GM21390 (cell line): Measurements from ENCODE around the gene SERPINE1.
"Not testable (repeated sequence)": the region's sequence is repeated elsewhere in the genome, so short reads cannot be mapped to it uniquely, and the experiment has no call there.

Source experiments
- ATAC-seq: cut with Tn5 transposase; IDR thresholded peaks from one replicate; pipeline ENCODE4 v1.9.1; 2021; ENCODE audit not compliant: unreplicated experiment

SERPINE1 gene

GRCh38 chr7:101100858-101101847 lies 25.8 kb upstream of the SERPINE1 start:
- no peak for ATAC-seq

GRCh38 chr7:101102026-101102425 lies 24.9 kb upstream of the SERPINE1 start:
- no peak for ATAC-seq

- ATAC-seq = not testable (repeated sequence)
Observed at GRCh38 chr7:101103701-101104100, 23.2 kb upstream of the SERPINE1 start.

GRCh38 chr7:101104193-101104713 lies 22.7 kb upstream of the SERPINE1 start:
- ATAC-seq = no peak

GRCh38 chr7:101104799-101105198 lies 22.1 kb upstream of the SERPINE1 start:
- no peak for ATAC-seq

GRCh38 chr7:101105248-101105647 lies 21.7 kb upstream of the SERPINE1 start:
- not testable (repeated sequence) for ATAC-seq

- ATAC-seq = no peak
Observed at GRCh38 chr7:101106386-101106785, 20.5 kb upstream of the SERPINE1 start.

GRCh38 chr7:101108330-101108857 lies 18.5 kb upstream of the SERPINE1 start:
- no peak for ATAC-seq

- ATAC-seq = no peak
Observed at GRCh38 chr7:101108961-101109360, 17.9 kb upstream of the SERPINE1 start.

GRCh38 chr7:101109368-101109767 lies 17.5 kb upstream of the SERPINE1 start:
- ATAC-seq = no peak

GRCh38 chr7:101111261-101111660 lies 15.6 kb upstream of the SERPINE1 start:
- no peak for ATAC-seq

- no peak for ATAC-seq
Observed at GRCh38 chr7:101112233-101112632, 14.7 kb upstream of the SERPINE1 start.

GRCh38 chr7:101113140-101113539 lies 13.8 kb upstream of the SERPINE1 start:
- not testable (repeated sequence) for ATAC-seq

GRCh38 chr7:101113836-101114235 lies 13.1 kb upstream of the SERPINE1 start:
- no peak for ATAC-seq

GRCh38 chr7:101114492-101114891 lies 12.4 kb upstream of the SERPINE1 start:
- no peak for ATAC-seq

- no peak for ATAC-seq
Observed at GRCh38 chr7:101115215-101115614, 11.7 kb upstream of the SERPINE1 start.

GRCh38 chr7:101116898-101117297 lies 10.0 kb upstream of the SERPINE1 start:
- no peak for ATAC-seq

- ATAC-seq = no peak
Observed at GRCh38 chr7:101118856-101119255, 8.0 kb upstream of the SERPINE1 start.

GRCh38 chr7:101119876-101120275 lies 7.0 kb upstream of the SERPINE1 start:
- no peak for ATAC-seq

- no peak for ATAC-seq
Observed at GRCh38 chr7:101120315-101120714, 6.6 kb upstream of the SERPINE1 start.

- not testable (repeated sequence) for ATAC-seq
Observed at GRCh38 chr7:101121631-101121990, 5.3 kb upstream of the SERPINE1 start.
